Ascending aorta (tissue), 2 donors: ENCODE measurements around the gene ARSA. TPM values are rescaled to one million over a fixed set of nuclear protein-coding genes. Genes with fewer than 3 reads are reported as not detected.
"Not testable (repeated sequence)": the region's sequence is repeated elsewhere in the genome, so short reads cannot be mapped to it uniquely, and the experiment has no call there.

ENCODE experiments used
- DNase-seq, 2 donors: peaks; one replicate each; pipeline ENCODE4 v3.0.0-alpha.2; 2019; ENCODE audit warnings: low spot score in 2 of 2
- H3K27ac ChIP-seq, 2 donors: fragments of 200-600 bp; sonication (generic); one replicate each; pipeline ENCODE4 v1.5.1; 2016 to 2017; ENCODE audit warnings: mild to moderate bottlenecking in 1 of 2
- H3K27me3 ChIP-seq: fragments of 200-600 bp; sonication (generic); one replicate; pipeline ENCODE4 v1.5.1; 2017
- H3K36me3 ChIP-seq, 2 donors: fragments of 200-600 bp; sonication (generic); one replicate each; pipeline ENCODE4 v1.5.1; 2016
- H3K4me1 ChIP-seq, 2 donors: fragments of 200-600 bp; sonication (generic); one replicate each; pipeline ENCODE4 v1.5.1; 2016 to 2017; ENCODE audit warnings: mild to moderate bottlenecking in 1 of 2
- H3K4me3 ChIP-seq, 2 donors: fragments of 200-600 bp; sonication (generic); one replicate each; pipeline ENCODE4 v1.5.1; 2016 to 2017; ENCODE audit warnings: mild to moderate bottlenecking in 1 of 2
- H3K9me3 ChIP-seq, 2 donors: fragments of 200-600 bp; sonication (generic); one replicate each; pipeline ENCODE4 v1.5.1; 2016
- CTCF ChIP-seq, 3 experiments: fragments of 200-600 bp in 2 of 3; fragments of 450-650 bp in 1 of 3; sonication (generic) in 2 of 3; IDR thresholded peaks; one replicate each; pipeline ENCODE4 v1.5.1; 2016 to 2019; ENCODE audit warnings: antibody characterized with exemption in 3 of 3, mild to moderate bottlenecking in 1 of 3, moderate library complexity in 1 of 3
- intact Hi-C: fragments of 100-400 bp; cut with DNase I; formaldehyde crosslinking; loops from one replicate; pipeline ENCODE4 v1.15.1; 2023
- total RNA-seq: library from RNA; depleted of rRNA; stranded (reverse); fragments of >200 nt; gene quantifications from one replicate; pipeline ENCODE4 v1.1.0, GENCODE V29; 2016

Gene ARSA
- total RNA-seq, 1 donor from 2014 or later, result 111 TPM

DNA sequence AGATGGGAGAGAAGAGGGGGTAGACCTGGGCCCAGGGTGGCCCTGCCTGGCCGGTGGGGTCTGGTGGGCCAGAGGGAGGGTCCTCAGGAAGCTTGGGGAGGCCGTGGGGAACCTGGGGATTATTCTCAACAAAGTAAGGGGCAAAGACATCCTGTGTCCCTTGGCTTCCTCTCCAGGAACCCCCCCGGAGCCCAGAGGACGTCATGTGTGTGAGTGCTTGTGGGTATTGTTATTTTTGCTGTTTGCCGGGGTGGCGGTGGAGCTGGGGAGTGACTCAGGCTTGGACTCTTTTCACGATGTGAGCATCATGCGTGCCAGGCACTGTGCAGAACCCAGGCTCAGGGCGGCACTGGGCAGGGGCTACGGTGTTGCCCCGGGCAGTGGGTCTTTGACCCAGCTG, 43.7 kb upstream of the ARSA start:
- intact Hi-C loops, result no loop called here
- TF ChIP-seq CTCF (IDR thresholded peaks at IDR 0.05), result no peak
- DNase-seq, result no peak
- Histone ChIP-seq H3K9me3 (no peaks in the 10 kb centered on the region), H3K36me3 (no peaks in the 10 kb centered on the region), H3K27me3 (peaks cover 4% of the 10 kb centered on the region), H3K4me3 (no peak overlapping the region), H3K4me1 (peaks cover 0 to 6% of the 10 kb centered on the region in 2 donors), H3K27ac (peak overlapping the region in 1 of 2 donors; percentile 59)

GRCh38 chr22:50670914-50671538, 43.1 kb upstream of the ARSA start:
- Histone ChIP-seq H3K36me3 (no peaks in the 10 kb centered on the region), H3K27ac (peak overlapping the region in 1 of 2 donors; percentile 59), H3K4me1 (peaks cover 0 to 6% of the 10 kb centered on the region in 2 donors), H3K9me3 (no peaks in the 10 kb centered on the region), H3K4me3 (no peak overlapping the region), H3K27me3 (peaks cover 4% of the 10 kb centered on the region)
- intact Hi-C loops, result no loop called here
- TF ChIP-seq CTCF (IDR thresholded peaks at IDR 0.05), result no peak
- DNase-seq, result no peak

DNA sequence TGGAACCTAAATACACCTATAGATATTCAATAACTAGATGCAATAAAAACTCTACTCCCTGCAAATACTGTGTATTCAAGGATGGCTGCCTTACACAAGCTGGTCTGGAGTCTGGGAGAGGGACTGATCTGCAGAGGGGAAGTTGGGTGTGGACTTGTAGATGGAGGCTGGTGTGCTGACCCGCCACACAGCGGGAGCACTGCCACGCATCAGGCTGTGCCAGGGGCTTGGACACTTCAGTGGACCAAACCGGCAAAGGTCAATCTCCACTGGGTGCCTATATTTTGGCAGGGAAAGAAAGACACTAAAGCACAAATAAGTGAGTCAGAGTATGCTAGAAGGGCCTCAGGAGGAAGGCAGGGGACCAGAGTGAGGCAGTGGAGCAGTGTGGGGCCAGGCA, 42.6 kb upstream of the ARSA start:
- H3K4me3 ChIP-seq, result no peak overlapping the region
- H3K4me1 ChIP-seq, result peaks cover 0 to 6% of the 10 kb centered on the region in 2 donors
- peak overlapping the region in 1 of 2 donors; percentile 59 for H3K27ac ChIP-seq
- H3K36me3 ChIP-seq, result no peaks in the 10 kb centered on the region
- no peaks in the 10 kb centered on the region for H3K9me3 ChIP-seq
- no peak for TF ChIP-seq CTCF (IDR thresholded peaks at IDR 0.05)
- DNase-seq, result no peak
- H3K27me3 ChIP-seq, result peaks cover 1% of the 10 kb centered on the region
- intact Hi-C loops, result no loop called here

DNA sequence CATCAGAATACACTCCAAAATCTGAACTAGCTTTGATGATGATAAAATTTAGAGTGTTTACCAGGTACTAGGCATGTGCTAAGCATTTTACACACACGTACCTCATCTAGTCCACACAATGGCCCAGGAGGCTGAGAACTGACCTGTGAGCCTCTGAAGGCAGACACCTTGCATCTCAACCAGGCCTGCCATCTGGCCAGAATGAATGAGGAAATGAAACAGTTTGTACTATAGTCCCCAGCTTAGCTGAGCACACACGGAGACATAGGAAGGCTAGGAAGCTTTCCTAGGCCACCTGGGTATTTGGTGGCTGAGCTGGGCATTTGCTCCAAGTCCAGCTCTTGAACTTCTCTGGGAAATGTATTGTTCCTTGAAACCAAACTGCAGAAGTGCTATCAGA, 37.8 kb upstream of the ARSA start:
- intact Hi-C loops, result no loop called here
- Histone ChIP-seq H3K4me3 (no peak overlapping the region), H3K27ac (no peak overlapping the region), H3K27me3 (no peaks in the 10 kb centered on the region), H3K4me1 (no peaks in the 10 kb centered on the region), H3K9me3 (no peaks in the 10 kb centered on the region), H3K36me3 (no peaks in the 10 kb centered on the region)
- TF ChIP-seq CTCF (IDR thresholded peaks at IDR 0.05), result no peak
- no peak for DNase-seq

- Histone ChIP-seq H3K9me3 (no peaks in the 10 kb centered on the region), H3K4me1 (no peaks in the 10 kb centered on the region), H3K36me3 (no peaks in the 10 kb centered on the region), H3K4me3 (no peak overlapping the region), H3K27ac (no peak overlapping the region), H3K27me3 (no peaks in the 10 kb centered on the region)
- intact Hi-C loops, result no loop called here
- DNase-seq, result no peak
- TF ChIP-seq CTCF (IDR thresholded peaks at IDR 0.05), result no peak
These were observed 37.3 kb upstream of the ARSA start for GRCh38 chr22:50665212-50665611.

- no peak for TF ChIP-seq CTCF (IDR thresholded peaks at IDR 0.05)
- DNase-seq, result no peak
- H3K27me3 ChIP-seq, result no peaks in the 10 kb centered on the region
- H3K36me3 ChIP-seq, result no peaks in the 10 kb centered on the region
- H3K4me1 ChIP-seq, result no peaks in the 10 kb centered on the region
- H3K27ac ChIP-seq, result no peak overlapping the region
- H3K9me3 ChIP-seq, result no peaks in the 10 kb centered on the region
- no peak overlapping the region for H3K4me3 ChIP-seq
- intact Hi-C loops, result no loop called here
These were observed 32.4 kb upstream of the ARSA start for GRCh38 chr22:50660306-50660705.

GRCh38 chr22:50659711-50660110, 31.8 kb upstream of the ARSA start:
- H3K27me3 ChIP-seq, H3K27ac ChIP-seq, H3K4me1 ChIP-seq, H3K36me3 ChIP-seq, H3K9me3 ChIP-seq, intact Hi-C loops, DNase-seq, H3K4me3 ChIP-seq: not testable (repeated sequence)
